SK-N-SH treated with all-trans-retinoic acid at 6 μM for 48 hours (cell line): ENCODE data around the gene PRKCQ.

Source experiments
- ISL1 ChIP-seq: fragments of 250-450 bp; sonication (Bioruptor Pico); IDR thresholded peaks from 2 replicates; pipeline ENCODE4 v2.1.2; 2022; ENCODE audit warnings: mild to moderate bottlenecking, moderate library complexity
- SNAI2 ChIP-seq: fragments of 250-450 bp; sonication (Bioruptor Pico); IDR thresholded peaks from 2 replicates; pipeline ENCODE4 v1.5.0; 2020; ENCODE audit warnings: mild to moderate bottlenecking, moderate library complexity

DNA sequence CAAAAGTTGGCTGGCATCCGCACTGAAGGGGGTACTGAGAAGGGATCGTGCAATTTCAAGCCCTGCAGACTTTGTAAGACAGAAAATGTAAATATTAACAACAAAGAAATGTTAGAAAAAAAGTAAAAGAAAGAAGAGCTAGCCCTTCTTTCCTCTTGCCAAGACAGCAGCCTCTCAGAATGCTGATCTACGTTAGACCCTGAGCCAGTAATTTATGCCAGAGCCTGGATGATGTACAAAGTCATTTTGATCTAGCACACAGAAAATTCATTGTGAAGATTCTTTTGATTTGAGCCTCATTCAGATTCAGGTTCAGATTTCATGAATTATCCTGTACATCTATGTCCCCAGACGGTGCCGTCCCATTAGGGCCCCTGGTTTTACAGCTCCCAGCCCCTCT is 105.2 kb downstream of the PRKCQ start:
- TF ChIP-seq SNAI2 (CRISPR knock-in tag) (no peak), ISL1 (CRISPR knock-in tag) (no peak)
